ENCODE results near the gene PTK7.
A peak's percentile ranks its signal among the peaks of the same experiment; 100 is the strongest.
"Not testable (repeated sequence)": the region's sequence is repeated elsewhere in the genome, so short reads cannot be mapped to it uniquely, and the experiment has no call there.

Gene PTK7

DNA sequence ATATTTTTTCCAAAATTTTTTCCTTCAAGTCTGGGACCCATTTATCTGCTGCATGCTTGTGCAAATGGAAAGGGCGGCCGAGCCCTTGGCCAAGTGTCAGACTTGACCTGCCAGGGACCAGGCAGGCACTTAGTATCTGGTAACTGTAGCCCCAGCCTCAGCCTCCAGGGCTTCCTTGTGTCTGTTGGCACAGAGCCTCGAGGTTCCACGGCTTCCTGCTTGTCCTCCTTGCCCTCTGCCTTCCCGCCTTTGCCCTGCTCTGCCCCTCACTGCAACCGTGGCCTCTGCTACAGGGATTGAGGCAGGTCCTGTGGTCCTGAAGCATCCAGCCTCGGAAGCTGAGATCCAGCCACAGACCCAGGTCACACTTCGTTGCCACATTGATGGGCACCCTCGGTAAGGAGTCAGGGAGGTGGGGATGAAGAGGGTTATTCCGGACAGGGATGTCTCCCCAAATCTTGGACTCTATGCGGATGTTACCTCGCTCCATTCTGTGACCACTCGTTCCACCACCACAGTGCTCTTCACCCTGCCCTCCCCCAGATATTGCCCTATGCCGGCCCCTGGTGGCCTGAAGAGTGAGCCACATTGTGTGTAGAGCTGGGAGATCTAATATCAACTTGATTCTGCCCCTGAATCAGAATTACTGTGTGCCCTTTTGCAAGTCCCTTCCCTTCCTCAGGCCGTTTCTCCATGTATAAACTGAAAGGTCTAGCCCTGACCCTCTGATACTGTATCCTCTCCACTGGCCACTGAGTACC is 53.5 kb downstream of the PTK7 start:
- DNase-seq (ENCODE audit: low read depth, low spot score): no peak
- WGBS (ENCODE audit: insufficient coverage, insufficient read length): no CpG with 5 or more reads among the region's 15 CpGs
- peaks cover 4% of the 10 kb centered on the region; the same call in 1 of the 2 replicates for H3K36me3 ChIP-seq (ENCODE audit: control insufficient read depth, insufficient read depth, low read length)
- no peaks in the 10 kb centered on the region for H3K27me3 ChIP-seq (ENCODE audit: control insufficient read depth, insufficient read depth, low read length)
- no peak overlapping the region for H3K4me3 ChIP-seq (ENCODE audit: low read length)
- H3K9me3 ChIP-seq (ENCODE audit: control insufficient read depth, insufficient read depth, low read length): no peaks in the 10 kb centered on the region
- no peak overlapping the region for H3K27ac ChIP-seq (ENCODE audit: low read length)
- H3K4me1 ChIP-seq (ENCODE audit: control insufficient read depth, insufficient read depth, low read length): peaks cover 3% of the 10 kb centered on the region

DNA sequence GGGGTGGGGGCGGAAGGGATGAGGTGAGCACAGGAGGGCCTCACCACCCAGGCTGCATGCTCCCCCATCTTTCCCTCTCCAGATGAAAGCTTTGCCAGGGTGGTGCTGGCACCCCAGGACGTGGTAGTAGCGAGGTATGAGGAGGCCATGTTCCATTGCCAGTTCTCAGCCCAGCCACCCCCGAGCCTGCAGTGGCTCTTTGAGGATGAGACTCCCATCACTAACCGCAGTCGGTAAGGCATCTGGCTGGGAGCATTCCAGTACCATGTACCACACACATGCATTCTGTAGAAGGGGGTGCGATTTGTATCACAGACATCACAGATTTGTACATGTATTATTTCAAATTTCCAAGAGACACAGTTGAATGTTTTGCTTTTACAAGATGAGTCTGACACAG is 54.3 kb downstream of the PTK7 start:
- Histone ChIP-seq H3K4me3 (ENCODE audit: low read length) (no peak overlapping the region), H3K4me1 (ENCODE audit: control insufficient read depth, insufficient read depth, low read length) (peaks cover 3% of the 10 kb centered on the region), H3K36me3 (ENCODE audit: control insufficient read depth, insufficient read depth, low read length) (peaks cover 4% of the 10 kb centered on the region; the same call in 1 of the 2 replicates), H3K27me3 (ENCODE audit: control insufficient read depth, insufficient read depth, low read length) (no peaks in the 10 kb centered on the region), H3K27ac (ENCODE audit: low read length) (no peak overlapping the region), H3K9me3 (ENCODE audit: control insufficient read depth, insufficient read depth, low read length) (no peaks in the 10 kb centered on the region)
- whole genome bisulfite sequencing (ENCODE audit: insufficient coverage, insufficient read length): no CpG with 5 or more reads among the region's 7 CpGs
- no peak for DNase-seq (ENCODE audit: low read depth, low spot score)

DNA sequence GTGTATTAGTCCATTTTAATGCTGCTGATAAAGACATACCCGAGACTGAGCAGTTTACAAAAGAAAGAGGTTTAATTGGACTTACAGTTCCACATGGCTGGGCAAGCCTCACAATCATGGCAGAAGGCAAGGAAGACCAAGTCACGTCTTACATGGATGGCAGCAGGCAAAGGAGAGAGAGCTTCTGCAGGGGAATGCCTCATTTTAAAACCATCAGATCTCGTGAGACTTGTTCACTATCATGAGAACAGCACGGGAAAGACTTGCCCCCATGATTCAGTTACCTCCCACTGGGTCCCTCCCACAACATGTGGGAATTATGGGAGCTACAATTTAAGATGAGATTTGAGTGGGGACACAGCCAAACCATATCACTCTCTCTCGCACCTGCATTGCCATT is 55.3 kb downstream of the PTK7 start:
- H3K9me3 ChIP-seq (ENCODE audit: control insufficient read depth, insufficient read depth, low read length); H3K36me3 ChIP-seq (ENCODE audit: control insufficient read depth, insufficient read depth, low read length); DNase-seq (ENCODE audit: low read depth, low spot score); H3K4me1 ChIP-seq (ENCODE audit: control insufficient read depth, insufficient read depth, low read length); H3K4me3 ChIP-seq (ENCODE audit: low read length); H3K27ac ChIP-seq (ENCODE audit: low read length); H3K27me3 ChIP-seq (ENCODE audit: control insufficient read depth, insufficient read depth, low read length): not testable (repeated sequence)
- no CpG with 5 or more reads among the region's 5 CpGs for WGBS (ENCODE audit: insufficient coverage, insufficient read length)

- DNase-seq (ENCODE audit: low read depth, low spot score): no peak
- no peaks in the 10 kb centered on the region for H3K4me1 ChIP-seq (ENCODE audit: control insufficient read depth, insufficient read depth, low read length)
- no peaks in the 10 kb centered on the region for H3K9me3 ChIP-seq (ENCODE audit: control insufficient read depth, insufficient read depth, low read length)
- no peak overlapping the region for H3K27ac ChIP-seq (ENCODE audit: low read length)
- WGBS (ENCODE audit: insufficient coverage, insufficient read length): no CpG with 5 or more reads among the region's 3 CpGs
- H3K4me3 ChIP-seq (ENCODE audit: low read length): no peak overlapping the region
- H3K27me3 ChIP-seq (ENCODE audit: control insufficient read depth, insufficient read depth, low read length): no peaks in the 10 kb centered on the region
- H3K36me3 ChIP-seq (ENCODE audit: control insufficient read depth, insufficient read depth, low read length): peaks cover 8% of the 10 kb centered on the region; the same call in 1 of the 2 replicates
Observed at GRCh38 chr6:43138267-43138666, 62.2 kb downstream of the PTK7 start.

DNA sequence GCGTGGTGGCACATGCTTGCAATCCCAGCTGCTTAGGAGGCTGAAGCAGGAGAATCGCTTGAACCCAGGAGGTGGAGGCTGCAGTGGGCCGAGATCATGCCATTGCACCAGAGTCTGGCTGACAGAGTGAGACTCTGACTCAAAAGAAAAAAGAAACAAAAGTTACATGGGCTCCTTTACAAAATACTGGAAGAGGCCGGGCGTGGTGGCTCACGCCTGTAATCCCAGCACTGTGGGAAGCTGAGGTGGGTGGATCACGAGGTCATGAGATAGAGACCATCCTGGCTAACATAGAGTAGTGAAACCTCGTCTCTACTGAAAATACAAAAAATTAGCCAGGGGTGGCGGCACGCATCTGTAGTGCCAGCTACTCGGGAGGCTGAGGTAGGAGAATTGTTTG is 63.9 kb downstream of the PTK7 start:
- not testable (repeated sequence) for H3K9me3 ChIP-seq (ENCODE audit: control insufficient read depth, insufficient read depth, low read length); H3K27me3 ChIP-seq (ENCODE audit: control insufficient read depth, insufficient read depth, low read length); DNase-seq (ENCODE audit: low read depth, low spot score); H3K4me3 ChIP-seq (ENCODE audit: low read length); H3K4me1 ChIP-seq (ENCODE audit: control insufficient read depth, insufficient read depth, low read length); H3K27ac ChIP-seq (ENCODE audit: low read length)
- no CpG with 5 or more reads among the region's 11 CpGs for WGBS (ENCODE audit: insufficient coverage, insufficient read length)
- H3K36me3 ChIP-seq (ENCODE audit: control insufficient read depth, insufficient read depth, low read length): peaks cover 14% of the 10 kb centered on the region; the same call in 1 of the 2 replicates

GRCh38 chr6:43141644-43142043 is 65.5 kb downstream of the PTK7 start:
- peaks cover 17% of the 10 kb centered on the region; the same call in 1 of the 2 replicates for H3K36me3 ChIP-seq (ENCODE audit: control insufficient read depth, insufficient read depth, low read length)
- H3K4me1 ChIP-seq (ENCODE audit: control insufficient read depth, insufficient read depth, low read length): no peaks in the 10 kb centered on the region
- no peak overlapping the region for H3K27ac ChIP-seq (ENCODE audit: low read length)
- H3K27me3 ChIP-seq (ENCODE audit: control insufficient read depth, insufficient read depth, low read length): no peaks in the 10 kb centered on the region
- no peak overlapping the region for H3K4me3 ChIP-seq (ENCODE audit: low read length)
- no peaks in the 10 kb centered on the region for H3K9me3 ChIP-seq (ENCODE audit: control insufficient read depth, insufficient read depth, low read length)
- no CpG with 5 or more reads among the region's 16 CpGs for whole genome bisulfite sequencing (ENCODE audit: insufficient coverage, insufficient read length)
- DNase-seq (ENCODE audit: low read depth, low spot score): no peak

GRCh38 chr6:43142101-43142500 is 66.0 kb downstream of the PTK7 start:
- Histone ChIP-seq H3K9me3 (ENCODE audit: control insufficient read depth, insufficient read depth, low read length) (no peaks in the 10 kb centered on the region), H3K36me3 (ENCODE audit: control insufficient read depth, insufficient read depth, low read length) (peaks cover 17% of the 10 kb centered on the region; the same call in 1 of the 2 replicates), H3K27me3 (ENCODE audit: control insufficient read depth, insufficient read depth, low read length) (no peaks in the 10 kb centered on the region), H3K4me3 (ENCODE audit: low read length) (no peak overlapping the region), H3K4me1 (ENCODE audit: control insufficient read depth, insufficient read depth, low read length) (no peaks in the 10 kb centered on the region), H3K27ac (ENCODE audit: low read length) (no peak overlapping the region)
- WGBS (ENCODE audit: insufficient coverage, insufficient read length): no CpG with 5 or more reads among the region's 14 CpGs
- no peak for DNase-seq (ENCODE audit: low read depth, low spot score)

GRCh38 chr6:43143235-43144128 is 67.4 kb downstream of the PTK7 start:
- H3K36me3 ChIP-seq (ENCODE audit: control insufficient read depth, insufficient read depth, low read length): peaks cover 17% of the 10 kb centered on the region; the same call in 1 of the 2 replicates
- WGBS (ENCODE audit: insufficient coverage, insufficient read length): no CpG with 5 or more reads among the region's 25 CpGs
- H3K4me1 ChIP-seq (ENCODE audit: control insufficient read depth, insufficient read depth, low read length): no peaks in the 10 kb centered on the region
- DNase-seq (ENCODE audit: low read depth, low spot score): peak; percentile 77
- no peak overlapping the region for H3K4me3 ChIP-seq (ENCODE audit: low read length)
- H3K27me3 ChIP-seq (ENCODE audit: control insufficient read depth, insufficient read depth, low read length): no peaks in the 10 kb centered on the region
- H3K9me3 ChIP-seq (ENCODE audit: control insufficient read depth, insufficient read depth, low read length): no peaks in the 10 kb centered on the region
- H3K27ac ChIP-seq (ENCODE audit: low read length): no peak overlapping the region

DNA sequence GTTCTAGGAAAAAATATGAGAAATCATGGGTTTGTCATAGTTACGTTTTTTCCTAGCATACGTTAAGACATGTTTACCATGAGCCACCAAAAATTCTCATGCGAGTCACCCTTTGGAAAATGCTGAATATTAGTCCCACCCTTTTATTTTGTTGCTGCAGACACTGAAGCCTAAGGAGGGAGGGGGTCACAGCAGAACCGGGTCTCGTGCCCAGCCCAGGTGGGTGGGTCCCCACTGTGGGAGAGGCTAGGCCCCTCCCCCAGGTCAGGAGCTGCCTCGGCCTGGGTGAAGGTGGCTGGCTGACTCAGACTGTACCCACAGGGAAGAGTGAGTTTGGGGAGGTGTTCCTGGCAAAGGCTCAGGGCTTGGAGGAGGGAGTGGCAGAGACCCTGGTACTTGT is 68.8 kb downstream of the PTK7 start:
- Histone ChIP-seq H3K4me3 (ENCODE audit: low read length) (no peak overlapping the region), H3K27ac (ENCODE audit: low read length) (no peak overlapping the region), H3K9me3 (ENCODE audit: control insufficient read depth, insufficient read depth, low read length) (no peaks in the 10 kb centered on the region), H3K4me1 (ENCODE audit: control insufficient read depth, insufficient read depth, low read length) (no peaks in the 10 kb centered on the region), H3K36me3 (ENCODE audit: control insufficient read depth, insufficient read depth, low read length) (peaks cover 10% of the 10 kb centered on the region; the same call in 1 of the 2 replicates), H3K27me3 (ENCODE audit: control insufficient read depth, insufficient read depth, low read length) (no peaks in the 10 kb centered on the region)
- no peak for DNase-seq (ENCODE audit: low read depth, low spot score)
- WGBS (ENCODE audit: insufficient coverage, insufficient read length): no CpG with 5 or more reads among the region's 6 CpGs

GRCh38 chr6:43146261-43146660 is 70.1 kb downstream of the PTK7 start:
- DNase-seq (ENCODE audit: low read depth, low spot score): no peak
- WGBS (ENCODE audit: insufficient coverage, insufficient read length): no CpG with 5 or more reads among the region's 3 CpGs
- no peak overlapping the region for H3K4me3 ChIP-seq (ENCODE audit: low read length)
- H3K9me3 ChIP-seq (ENCODE audit: control insufficient read depth, insufficient read depth, low read length): no peaks in the 10 kb centered on the region
- H3K36me3 ChIP-seq (ENCODE audit: control insufficient read depth, insufficient read depth, low read length): peaks cover 10% of the 10 kb centered on the region; the same call in 1 of the 2 replicates
- H3K27ac ChIP-seq (ENCODE audit: low read length): no peak overlapping the region
- H3K4me1 ChIP-seq (ENCODE audit: control insufficient read depth, insufficient read depth, low read length): no peaks in the 10 kb centered on the region
- H3K27me3 ChIP-seq (ENCODE audit: control insufficient read depth, insufficient read depth, low read length): no peaks in the 10 kb centered on the region
